ENCODE measurements around the gene CHP2. TPM values are rescaled to one million over a fixed set of nuclear protein-coding genes. Genes with fewer than 3 reads are reported as not detected.

Gene CHP2
- total and polyA plus RNA-seq, 9 of the 15 experiments (the other 6 are each of a cell fraction or from before 2014, with no cell fraction given), result 0.23 to 1.1 (median 0.80) TPM

DNA sequence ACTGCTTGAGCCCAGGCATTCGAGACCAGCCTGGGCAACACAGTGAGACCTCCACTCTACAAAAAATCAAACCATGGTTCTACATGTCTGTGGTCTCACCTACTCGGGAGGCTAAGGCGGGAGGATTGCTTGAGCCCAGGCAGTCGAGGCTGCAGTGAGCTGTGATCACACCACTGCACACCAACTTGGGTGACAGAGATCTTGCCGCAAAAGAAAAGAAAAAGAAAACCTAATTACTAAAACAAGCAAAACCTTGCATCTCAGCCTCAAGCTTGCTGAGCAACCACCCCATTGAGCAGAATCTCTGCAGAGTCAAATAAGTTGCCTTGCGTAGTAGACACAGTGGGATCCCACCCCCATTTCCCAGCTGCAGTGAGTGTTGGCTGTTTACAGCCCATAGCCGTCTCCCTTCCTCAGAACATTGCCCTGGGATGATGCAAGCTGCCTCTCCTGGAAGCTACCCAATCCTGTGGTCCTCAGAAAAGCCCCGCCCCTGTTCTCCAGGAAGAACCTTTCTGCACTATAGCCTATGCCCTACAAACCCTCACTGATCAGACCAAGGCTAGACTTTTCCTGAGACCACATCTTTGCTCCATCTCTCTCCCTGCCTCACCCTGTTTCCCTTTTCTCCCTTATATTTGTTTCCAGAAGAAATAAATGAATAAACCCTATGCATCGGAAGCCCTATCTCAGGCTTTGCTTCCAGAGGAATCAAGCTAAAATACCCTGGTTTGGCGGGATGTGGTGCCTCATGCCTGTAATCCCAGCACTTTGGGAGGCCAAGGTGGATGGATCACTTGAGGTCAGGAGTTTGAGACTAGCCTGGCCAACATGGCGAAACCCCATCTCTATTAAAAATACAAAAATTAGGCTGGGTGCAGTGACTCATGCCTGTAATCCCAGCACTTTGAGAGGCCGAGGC is 25.1 kb upstream of the CHP2 start (continued):
- TF ChIP-seq, protein P1, sequence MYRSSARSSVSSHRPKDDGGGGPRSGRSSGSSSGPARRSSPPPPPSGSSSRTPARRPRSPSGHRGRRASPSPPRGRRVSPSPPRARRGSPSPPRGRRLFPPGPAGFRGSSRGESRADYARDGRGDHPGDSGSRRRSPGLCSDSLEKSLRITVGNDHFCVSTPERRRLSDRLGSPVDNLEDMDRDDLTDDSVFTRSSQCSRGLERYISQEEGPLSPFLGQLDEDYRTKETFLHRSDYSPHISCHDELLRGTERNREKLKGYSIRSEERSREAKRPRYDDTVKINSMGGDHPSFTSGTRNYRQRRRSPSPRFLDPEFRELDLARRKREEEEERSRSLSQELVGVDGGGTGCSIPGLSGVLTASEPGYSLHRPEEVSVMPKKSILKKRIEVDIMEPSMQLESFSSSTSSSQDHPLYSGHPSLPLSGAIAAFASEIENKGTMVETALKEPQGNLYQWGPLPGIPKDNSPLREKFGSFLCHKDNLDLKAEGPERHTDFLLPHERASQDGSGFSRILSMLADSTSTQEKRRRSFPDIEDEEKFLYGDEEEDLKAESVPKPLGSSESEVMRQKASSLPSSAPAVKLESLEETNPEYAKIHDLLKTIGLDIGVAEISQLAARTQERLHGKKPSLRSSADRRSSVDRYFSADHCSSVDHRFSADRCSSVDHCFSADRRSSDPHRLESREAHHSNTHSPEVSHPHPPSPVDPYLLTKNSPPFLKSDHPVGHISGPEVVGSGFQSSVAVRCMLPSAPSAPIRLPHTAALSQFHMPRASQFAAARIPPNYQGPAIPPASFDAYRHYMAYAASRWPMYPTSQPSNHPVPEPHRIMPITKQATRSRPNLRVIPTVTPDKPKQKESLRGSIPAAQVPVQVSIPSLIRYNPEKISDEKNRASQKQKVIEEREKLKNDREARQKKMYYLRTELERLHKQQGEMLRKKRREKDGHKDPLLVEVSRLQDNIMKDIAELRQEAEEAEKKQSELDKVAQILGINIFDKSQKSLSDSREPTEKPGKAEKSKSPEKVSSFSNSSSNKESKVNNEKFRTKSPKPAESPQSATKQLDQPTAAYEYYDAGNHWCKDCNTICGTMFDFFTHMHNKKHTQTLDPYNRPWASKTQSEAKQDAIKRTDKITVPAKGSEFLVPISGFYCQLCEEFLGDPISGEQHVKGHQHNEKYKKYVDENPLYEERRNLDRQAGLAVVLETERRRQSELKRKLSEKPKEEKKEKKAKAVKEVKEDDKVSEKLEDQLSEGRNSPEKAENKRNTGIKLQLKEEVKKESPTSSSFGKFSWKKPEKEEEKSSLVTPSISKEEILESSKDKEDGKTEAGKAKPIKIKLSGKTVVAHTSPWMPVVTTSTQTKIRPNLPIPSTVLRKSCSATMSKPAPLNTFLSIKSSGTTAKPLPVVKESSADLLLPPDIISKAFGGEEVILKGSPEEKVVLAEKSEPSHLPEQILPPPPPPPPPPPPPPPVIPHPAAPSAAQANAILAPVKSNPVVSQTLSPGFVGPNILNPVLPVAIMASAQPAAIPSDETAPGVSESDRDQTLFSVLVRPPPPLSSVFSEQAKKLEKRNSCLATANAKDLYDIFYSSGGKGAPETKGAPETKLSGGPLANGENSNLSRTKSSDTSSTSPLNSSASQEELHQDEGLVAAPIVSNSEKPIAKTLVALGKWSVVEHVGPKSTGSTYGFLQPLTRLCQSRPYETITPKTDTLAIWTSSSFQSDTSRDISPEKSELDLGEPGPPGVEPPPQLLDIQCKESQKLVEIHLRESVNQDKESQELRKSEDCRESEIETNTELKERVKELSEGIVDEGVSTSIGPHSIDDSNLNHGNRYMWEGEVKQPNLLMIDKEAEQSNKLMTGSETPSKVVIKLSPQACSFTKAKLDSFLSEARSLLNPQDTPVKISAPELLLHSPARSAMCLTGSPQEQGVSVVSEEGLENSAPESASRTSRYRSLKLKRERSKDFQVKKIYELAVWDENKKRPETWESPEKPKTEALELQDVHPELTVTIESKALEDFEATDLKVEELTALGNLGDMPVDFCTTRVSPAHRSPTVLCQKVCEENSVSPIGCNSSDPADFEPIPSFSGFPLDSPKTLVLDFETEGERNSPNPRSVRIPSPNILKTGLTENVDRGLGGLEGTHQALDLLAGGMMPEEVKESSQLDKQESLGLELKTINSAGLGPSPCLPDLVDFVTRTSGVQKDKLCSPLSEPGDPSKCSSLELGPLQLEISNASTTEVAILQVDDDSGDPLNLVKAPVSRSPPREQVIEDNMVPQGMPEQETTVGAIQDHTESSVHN (IDR thresholded peaks at IDR 0.05; ENCODE audit: borderline replicate concordance in 1 of 2, low read depth in 1 of 2), result 0 out of 4 replicates have a peak, but pooled peaks of 1 of the 2 experiments have one; percentile 45
- TF ChIP-seq L3MBTL2 (IDR thresholded peaks at IDR 0.05) (peak; percentile 82), POLR2H (tag; IDR thresholded peaks at IDR 0.05; ENCODE audit: low read depth) (peak; percentile 50; the same call in 1 of the 2 replicates), TSC22D4 (tag; IDR thresholded peaks at IDR 0.05) (no peak), DPF2 (IDR thresholded peaks at IDR 0.05) (peak; percentile 46; the same call in 1 of the 2 replicates), ZNF444 (CRISPR knock-in tag; IDR thresholded peaks at IDR 0.05) (no peak), FOXA1 (IDR thresholded peaks at IDR 0.05; ENCODE audit: borderline replicate concordance) (no peak), NONO (IDR thresholded peaks at IDR 0.05; ENCODE audit: low read depth in 2 of 2, low read length in 1 of 2) (0 out of 4 replicates have a peak, but pooled peaks of 1 of the 2 experiments have one; percentile 28), TRIM28 (IDR thresholded peaks at IDR 0.05) (peak; percentile 25; the same call in 1 of the 2 replicates), SMARCE1 (IDR thresholded peaks at IDR 0.05) (peak; percentile 25; the same call in 1 of the 2 replicates)
- TF ChIP-seq, protein P2, sequence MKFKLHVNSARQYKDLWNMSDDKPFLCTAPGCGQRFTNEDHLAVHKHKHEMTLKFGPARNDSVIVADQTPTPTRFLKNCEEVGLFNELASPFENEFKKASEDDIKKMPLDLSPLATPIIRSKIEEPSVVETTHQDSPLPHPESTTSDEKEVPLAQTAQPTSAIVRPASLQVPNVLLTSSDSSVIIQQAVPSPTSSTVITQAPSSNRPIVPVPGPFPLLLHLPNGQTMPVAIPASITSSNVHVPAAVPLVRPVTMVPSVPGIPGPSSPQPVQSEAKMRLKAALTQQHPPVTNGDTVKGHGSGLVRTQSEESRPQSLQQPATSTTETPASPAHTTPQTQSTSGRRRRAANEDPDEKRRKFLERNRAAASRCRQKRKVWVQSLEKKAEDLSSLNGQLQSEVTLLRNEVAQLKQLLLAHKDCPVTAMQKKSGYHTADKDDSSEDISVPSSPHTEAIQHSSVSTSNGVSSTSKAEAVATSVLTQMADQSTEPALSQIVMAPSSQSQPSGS (CRISPR knock-in tag; IDR thresholded peaks at IDR 0.05), result no peak
- TF ChIP-seq, protein P3, sequence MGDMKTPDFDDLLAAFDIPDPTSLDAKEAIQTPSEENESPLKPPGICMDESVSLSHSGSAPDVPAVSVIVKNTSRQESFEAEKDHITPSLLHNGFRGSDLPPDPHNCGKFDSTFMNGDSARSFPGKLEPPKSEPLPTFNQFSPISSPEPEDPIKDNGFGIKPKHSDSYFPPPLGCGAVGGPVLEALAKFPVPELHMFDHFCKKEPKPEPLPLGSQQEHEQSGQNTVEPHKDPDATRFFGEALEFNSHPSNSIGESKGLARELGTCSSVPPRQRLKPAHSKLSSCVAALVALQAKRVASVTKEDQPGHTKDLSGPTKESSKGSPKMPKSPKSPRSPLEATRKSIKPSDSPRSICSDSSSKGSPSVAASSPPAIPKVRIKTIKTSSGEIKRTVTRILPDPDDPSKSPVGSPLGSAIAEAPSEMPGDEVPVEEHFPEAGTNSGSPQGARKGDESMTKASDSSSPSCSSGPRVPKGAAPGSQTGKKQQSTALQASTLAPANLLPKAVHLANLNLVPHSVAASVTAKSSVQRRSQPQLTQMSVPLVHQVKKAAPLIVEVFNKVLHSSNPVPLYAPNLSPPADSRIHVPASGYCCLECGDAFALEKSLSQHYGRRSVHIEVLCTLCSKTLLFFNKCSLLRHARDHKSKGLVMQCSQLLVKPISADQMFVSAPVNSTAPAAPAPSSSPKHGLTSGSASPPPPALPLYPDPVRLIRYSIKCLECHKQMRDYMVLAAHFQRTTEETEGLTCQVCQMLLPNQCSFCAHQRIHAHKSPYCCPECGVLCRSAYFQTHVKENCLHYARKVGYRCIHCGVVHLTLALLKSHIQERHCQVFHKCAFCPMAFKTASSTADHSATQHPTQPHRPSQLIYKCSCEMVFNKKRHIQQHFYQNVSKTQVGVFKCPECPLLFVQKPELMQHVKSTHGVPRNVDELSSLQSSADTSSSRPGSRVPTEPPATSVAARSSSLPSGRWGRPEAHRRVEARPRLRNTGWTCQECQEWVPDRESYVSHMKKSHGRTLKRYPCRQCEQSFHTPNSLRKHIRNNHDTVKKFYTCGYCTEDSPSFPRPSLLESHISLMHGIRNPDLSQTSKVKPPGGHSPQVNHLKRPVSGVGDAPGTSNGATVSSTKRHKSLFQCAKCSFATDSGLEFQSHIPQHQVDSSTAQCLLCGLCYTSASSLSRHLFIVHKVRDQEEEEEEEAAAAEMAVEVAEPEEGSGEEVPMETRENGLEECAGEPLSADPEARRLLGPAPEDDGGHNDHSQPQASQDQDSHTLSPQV (IDR thresholded peaks at IDR 0.05), result 0 out of 2 replicates have a peak, but pooled peaks have one; percentile 36

Measured in K562 (cell line).